Mesothelial cell of epicardium (in vitro differentiated cells): ENCODE measurements around the gene MAZ. TPM values are rescaled to one million over a fixed set of nuclear protein-coding genes. Genes with fewer than 3 reads are reported as not detected.
"Not testable (repeated sequence)": the region's sequence is repeated elsewhere in the genome, so short reads cannot be mapped to it uniquely, and the experiment has no call there.

Experiments
- DNase-seq, 2 experiments: peaks; one replicate each; pipeline ENCODE4 v3.0.0; 2021; ENCODE audit warnings: low spot score in 2 of 2; ENCODE audit not compliant: unreplicated experiment in 2 of 2
- H3K27ac Mint-ChIP-seq: 2 replicates; pipeline ENCODE4 v1.8.0; 2021; ENCODE audit warnings: mixed read lengths
- H3K27me3 Mint-ChIP-seq: 2 replicates; pipeline ENCODE4 v1.8.0; 2021; ENCODE audit warnings: low read depth, mixed read lengths
- H3K36me3 Mint-ChIP-seq: 2 replicates; pipeline ENCODE4 v1.8.0; 2021; ENCODE audit warnings: mixed read lengths
- H3K4me1 Mint-ChIP-seq: 2 replicates; pipeline ENCODE4 v1.8.0; 2021; ENCODE audit warnings: mixed read lengths
- H3K4me3 Mint-ChIP-seq: 2 replicates; pipeline ENCODE4 v1.8.0; 2021; ENCODE audit warnings: mild to moderate bottlenecking, moderate library complexity, mixed read lengths
- H3K9me3 Mint-ChIP-seq: 2 replicates; pipeline ENCODE4 v1.8.0; 2021; ENCODE audit warnings: mixed read lengths
- total RNA-seq: library from RNA; stranded (reverse); gene quantifications from 3 replicates; pipeline ENCODE4 v1.2.1, GENCODE V29; 2021
- TF ChIP-seq, protein P1 (sequence below): fragments of 200-600 bp; sonication (generic); IDR thresholded peaks from one replicate; pipeline ENCODE4 v1.5.0; 2021; ENCODE audit warnings: antibody characterized with exemption; ENCODE audit not compliant: unreplicated experiment

MAZ gene
- total RNA-seq, 1 donor from 2014 or later = 349 TPM

- H3K4me1 Mint-ChIP-seq = peaks cover 56% of the 10 kb centered on the region
- TF ChIP-seq, protein P1, sequence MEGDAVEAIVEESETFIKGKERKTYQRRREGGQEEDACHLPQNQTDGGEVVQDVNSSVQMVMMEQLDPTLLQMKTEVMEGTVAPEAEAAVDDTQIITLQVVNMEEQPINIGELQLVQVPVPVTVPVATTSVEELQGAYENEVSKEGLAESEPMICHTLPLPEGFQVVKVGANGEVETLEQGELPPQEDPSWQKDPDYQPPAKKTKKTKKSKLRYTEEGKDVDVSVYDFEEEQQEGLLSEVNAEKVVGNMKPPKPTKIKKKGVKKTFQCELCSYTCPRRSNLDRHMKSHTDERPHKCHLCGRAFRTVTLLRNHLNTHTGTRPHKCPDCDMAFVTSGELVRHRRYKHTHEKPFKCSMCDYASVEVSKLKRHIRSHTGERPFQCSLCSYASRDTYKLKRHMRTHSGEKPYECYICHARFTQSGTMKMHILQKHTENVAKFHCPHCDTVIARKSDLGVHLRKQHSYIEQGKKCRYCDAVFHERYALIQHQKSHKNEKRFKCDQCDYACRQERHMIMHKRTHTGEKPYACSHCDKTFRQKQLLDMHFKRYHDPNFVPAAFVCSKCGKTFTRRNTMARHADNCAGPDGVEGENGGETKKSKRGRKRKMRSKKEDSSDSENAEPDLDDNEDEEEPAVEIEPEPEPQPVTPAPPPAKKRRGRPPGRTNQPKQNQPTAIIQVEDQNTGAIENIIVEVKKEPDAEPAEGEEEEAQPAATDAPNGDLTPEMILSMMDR = no peak
- DNase-seq = peak; percentile 37 to 62
- no peaks in the 10 kb centered on the region for H3K9me3 Mint-ChIP-seq
- no peak overlapping the region for H3K4me3 Mint-ChIP-seq
- H3K27ac Mint-ChIP-seq = peak overlapping the region; percentile 95
- no peaks in the 10 kb centered on the region for H3K36me3 Mint-ChIP-seq
- H3K27me3 Mint-ChIP-seq = no peaks in the 10 kb centered on the region
Measured at GRCh38 chr16:29779474-29779873, 26.9 kb upstream of the MAZ start.

DNA sequence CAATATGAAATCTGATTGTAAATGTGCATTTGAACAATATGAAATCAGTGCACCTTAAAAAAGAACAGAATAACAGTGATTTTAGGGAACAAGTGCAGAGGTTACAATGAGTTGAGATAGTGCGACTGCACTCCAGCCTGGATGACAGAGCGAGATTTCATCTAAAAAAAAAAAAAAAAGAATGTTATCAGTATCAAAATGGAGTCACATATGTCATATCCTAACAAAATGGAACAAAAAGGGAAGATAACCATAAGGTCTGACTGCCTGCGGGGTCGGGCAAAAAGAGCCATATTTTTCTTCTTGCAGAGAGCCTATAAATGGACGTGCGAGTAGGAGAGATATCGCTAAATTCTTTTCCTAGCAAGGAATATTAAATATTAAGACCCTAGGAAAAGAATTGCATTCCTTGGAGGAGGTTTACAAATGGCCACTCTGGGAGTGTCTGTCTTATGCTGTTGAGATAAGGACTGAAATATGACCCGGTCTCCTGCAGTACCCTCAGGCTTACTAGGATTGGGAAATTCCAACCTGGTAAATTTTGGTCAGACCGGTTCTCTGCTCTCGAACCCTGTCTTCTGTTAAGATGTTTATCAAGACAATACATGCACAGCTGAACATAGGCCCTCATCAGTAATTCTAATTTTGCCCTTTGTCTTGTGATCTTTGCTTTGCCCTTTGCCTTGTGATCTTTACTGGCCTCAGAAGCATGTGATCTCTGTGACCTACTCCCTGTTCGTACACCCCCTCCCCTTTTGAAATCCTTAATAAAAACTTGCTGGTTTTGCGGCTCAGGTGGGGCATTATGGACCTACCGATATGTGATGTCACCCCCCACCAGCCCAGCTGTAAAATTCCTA lies 23.0 kb upstream of the MAZ start:
- not testable (repeated sequence) for DNase-seq, H3K27me3 Mint-ChIP-seq, H3K36me3 Mint-ChIP-seq, H3K9me3 Mint-ChIP-seq, H3K4me3 Mint-ChIP-seq
- peaks cover 60% of the 10 kb centered on the region for H3K4me1 Mint-ChIP-seq
- H3K27ac Mint-ChIP-seq = peak overlapping the region; percentile 95

DNA sequence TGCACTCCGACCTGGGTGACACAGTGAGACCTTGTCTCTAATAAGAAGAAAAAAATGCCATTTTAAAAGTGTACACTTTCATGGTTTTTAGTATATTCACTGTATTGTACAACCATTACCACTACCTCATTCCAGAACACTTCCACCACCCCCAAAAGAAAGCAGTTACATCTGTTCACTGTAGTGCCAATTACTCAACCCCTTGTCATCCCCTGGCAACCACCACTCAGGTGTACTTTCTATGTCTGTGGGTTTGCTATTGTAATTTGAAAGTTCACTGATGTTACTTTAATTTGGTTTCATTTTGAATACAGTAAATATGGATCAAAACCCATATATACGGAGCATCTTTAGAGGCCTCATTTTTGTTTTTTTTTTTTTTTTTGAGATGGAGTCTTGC lies 22.2 kb upstream of the MAZ start:
- TF ChIP-seq, protein P1 = no peak
- Mint-ChIP-seq H3K4me3 (no peak overlapping the region), H3K4me1 (peaks cover 53% of the 10 kb centered on the region), H3K27me3 (no peaks in the 10 kb centered on the region), H3K27ac (peak overlapping the region; percentile 95), H3K36me3 (no peaks in the 10 kb centered on the region), H3K9me3 (no peaks in the 10 kb centered on the region)
- no peak for DNase-seq

DNA sequence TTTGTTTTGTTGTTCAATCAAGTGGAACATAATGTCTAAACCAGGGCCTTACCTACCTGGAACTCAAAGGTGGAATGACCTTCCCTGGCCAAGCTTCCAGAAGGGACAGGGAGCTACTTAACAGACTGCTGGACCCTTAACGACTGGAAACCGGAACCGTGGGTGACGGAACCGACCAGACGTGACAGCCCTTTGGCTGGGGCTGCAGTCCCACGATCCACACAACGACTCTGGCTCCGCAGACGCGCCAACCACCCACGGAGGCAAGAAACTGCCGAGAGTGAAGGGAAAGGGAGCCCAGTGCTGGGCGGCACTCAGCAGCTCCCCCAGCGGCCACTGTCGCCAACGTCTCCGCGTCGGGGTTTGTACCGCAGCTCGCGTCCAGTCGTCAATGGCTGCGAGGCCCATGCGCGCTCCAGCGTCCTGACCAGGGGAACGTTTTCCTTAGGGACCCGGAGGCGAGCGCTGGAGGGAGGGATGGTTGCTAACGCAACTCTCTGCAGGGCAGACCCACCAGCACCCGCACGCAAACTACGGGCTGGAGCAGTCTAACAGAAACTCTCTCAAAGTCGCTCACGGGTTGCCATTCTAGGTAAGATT lies 21.3 kb upstream of the MAZ start:
- peak; percentile 41 to 62 for DNase-seq
- Mint-ChIP-seq H3K36me3 (no peaks in the 10 kb centered on the region), H3K9me3 (no peaks in the 10 kb centered on the region), H3K27ac (peak overlapping the region; percentile 67), H3K4me1 (peaks cover 46% of the 10 kb centered on the region), H3K4me3 (peak overlapping the region; percentile 49), H3K27me3 (no peaks in the 10 kb centered on the region)
- TF ChIP-seq, protein P1 = peak; percentile 52

- H3K27me3 Mint-ChIP-seq, DNase-seq, H3K4me3 Mint-ChIP-seq, H3K27ac Mint-ChIP-seq, H3K9me3 Mint-ChIP-seq, H3K36me3 Mint-ChIP-seq: not testable (repeated sequence)
- H3K4me1 Mint-ChIP-seq = peaks cover 49% of the 10 kb centered on the region
Measured at GRCh38 chr16:29787155-29787554, 19.2 kb upstream of the MAZ start.

- no peak for DNase-seq
- TF ChIP-seq, protein P1 = no peak
- Mint-ChIP-seq H3K27ac (peak overlapping the region; percentile 98), H3K27me3 (no peaks in the 10 kb centered on the region), H3K4me1 (peaks cover 35% of the 10 kb centered on the region), H3K9me3 (no peaks in the 10 kb centered on the region), H3K36me3 (no peaks in the 10 kb centered on the region), H3K4me3 (peak overlapping the region; percentile 98)
Measured at GRCh38 chr16:29789775-29790182, 16.6 kb upstream of the MAZ start.
